ENCODE measurements around the gene DPP7.

The DPP7 gene

DNA sequence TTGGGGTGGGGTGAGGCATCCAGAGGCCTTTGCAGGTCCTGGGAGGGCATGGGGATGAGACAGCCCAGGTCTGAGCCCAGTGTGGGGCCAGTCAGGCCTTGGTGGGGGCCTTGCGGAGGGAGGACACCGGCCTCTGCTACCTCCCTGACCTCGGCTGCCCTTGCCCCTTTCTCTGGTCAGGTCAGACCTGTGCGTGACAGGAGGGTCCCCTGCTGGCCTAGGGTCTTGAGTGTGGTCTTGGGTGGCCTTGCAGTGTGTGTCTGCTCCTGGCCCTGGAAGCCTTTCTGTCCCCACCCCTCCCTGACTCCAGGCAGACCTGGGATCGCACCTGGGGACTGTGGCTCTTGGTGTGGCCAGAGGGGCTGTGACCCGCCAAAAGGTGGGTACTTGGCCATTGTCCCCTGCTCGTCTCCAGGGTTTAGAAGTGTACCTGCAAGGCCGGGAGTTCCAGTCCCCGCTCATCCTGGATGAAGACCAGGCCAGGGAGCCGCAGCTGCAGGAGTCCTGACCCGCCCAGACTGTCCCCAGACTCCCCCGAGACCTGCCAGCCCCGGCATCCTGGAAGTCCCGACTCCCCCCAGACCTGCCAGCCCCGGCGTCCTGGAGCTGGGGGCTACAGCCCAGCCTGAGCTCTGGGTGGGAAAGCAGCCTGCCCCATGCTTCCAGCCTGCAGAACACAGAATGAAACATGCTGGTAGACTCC is 32.2 kb downstream of the DPP7 start:
- no peak for TF ChIP-seq FOXP2 (optimal IDR thresholded peaks at IDR 0.05; ENCODE audit: borderline replicate concordance, extremely low read depth, extremely low read length, insufficient read depth)
- TF ChIP-seq TAF1 (IDR thresholded peaks at IDR 0.05; ENCODE audit: borderline replicate concordance, insufficient read depth, low read length), result no peak
- no peak for TF ChIP-seq POLR2AphosphoS5 (IDR thresholded peaks at IDR 0.05; ENCODE audit: low read depth, low read length)
- TF ChIP-seq, protein P1, sequence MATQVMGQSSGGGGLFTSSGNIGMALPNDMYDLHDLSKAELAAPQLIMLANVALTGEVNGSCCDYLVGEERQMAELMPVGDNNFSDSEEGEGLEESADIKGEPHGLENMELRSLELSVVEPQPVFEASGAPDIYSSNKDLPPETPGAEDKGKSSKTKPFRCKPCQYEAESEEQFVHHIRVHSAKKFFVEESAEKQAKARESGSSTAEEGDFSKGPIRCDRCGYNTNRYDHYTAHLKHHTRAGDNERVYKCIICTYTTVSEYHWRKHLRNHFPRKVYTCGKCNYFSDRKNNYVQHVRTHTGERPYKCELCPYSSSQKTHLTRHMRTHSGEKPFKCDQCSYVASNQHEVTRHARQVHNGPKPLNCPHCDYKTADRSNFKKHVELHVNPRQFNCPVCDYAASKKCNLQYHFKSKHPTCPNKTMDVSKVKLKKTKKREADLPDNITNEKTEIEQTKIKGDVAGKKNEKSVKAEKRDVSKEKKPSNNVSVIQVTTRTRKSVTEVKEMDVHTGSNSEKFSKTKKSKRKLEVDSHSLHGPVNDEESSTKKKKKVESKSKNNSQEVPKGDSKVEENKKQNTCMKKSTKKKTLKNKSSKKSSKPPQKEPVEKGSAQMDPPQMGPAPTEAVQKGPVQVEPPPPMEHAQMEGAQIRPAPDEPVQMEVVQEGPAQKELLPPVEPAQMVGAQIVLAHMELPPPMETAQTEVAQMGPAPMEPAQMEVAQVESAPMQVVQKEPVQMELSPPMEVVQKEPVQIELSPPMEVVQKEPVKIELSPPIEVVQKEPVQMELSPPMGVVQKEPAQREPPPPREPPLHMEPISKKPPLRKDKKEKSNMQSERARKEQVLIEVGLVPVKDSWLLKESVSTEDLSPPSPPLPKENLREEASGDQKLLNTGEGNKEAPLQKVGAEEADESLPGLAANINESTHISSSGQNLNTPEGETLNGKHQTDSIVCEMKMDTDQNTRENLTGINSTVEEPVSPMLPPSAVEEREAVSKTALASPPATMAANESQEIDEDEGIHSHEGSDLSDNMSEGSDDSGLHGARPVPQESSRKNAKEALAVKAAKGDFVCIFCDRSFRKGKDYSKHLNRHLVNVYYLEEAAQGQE (IDR thresholded peaks at IDR 0.05; ENCODE audit: insufficient read depth in 1 of 2, low read depth in 2 of 2, low read length in 2 of 2), result no peak
- TF ChIP-seq SIN3A (IDR thresholded peaks at IDR 0.05; ENCODE audit: borderline replicate concordance, insufficient read depth, low read length), result no peak

DNA sequence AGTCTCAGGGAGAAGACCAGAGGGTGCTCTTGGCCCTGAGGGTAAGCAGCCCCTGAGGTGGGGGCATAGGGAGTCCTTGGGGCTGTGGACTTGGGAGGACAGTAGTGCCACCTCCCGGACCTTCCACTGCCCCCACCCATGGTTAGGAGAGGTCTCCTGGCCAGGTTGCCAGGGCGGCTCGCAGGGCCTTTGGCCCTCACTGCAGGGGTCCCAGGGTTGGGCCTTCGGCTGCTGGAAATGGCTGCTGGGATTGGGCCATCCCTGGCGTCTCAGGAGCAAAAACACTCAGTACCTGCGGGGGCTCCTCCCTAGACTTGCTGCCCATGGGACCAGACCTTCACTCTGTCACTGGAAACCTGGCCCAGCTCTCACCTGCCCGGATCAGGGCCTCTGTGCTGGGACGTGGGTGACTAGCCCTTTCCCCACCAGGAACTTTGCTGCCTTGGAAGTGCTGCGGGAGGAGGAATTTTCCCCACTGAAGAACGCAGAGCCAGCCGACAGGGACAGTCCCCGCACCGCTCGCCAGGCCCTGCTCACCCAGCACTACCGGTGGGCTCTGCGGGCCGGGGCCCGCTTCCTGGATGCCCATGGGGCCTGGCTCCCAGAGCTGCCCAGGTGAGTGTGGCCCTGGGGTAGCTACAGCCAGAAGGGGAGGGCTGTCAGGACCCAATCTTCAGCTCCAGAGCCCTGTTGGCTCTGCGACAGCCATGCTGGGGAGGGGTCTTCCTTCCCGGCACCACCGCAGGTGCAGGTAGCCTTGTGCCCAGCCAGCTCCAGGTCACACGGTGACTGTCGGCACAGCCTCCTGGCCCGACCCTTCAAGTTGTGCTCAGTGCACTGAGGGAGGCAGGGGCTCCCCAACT is 34.0 kb downstream of the DPP7 start:
- TF ChIP-seq POLR2AphosphoS5 (IDR thresholded peaks at IDR 0.05; ENCODE audit: low read depth, low read length), result no peak

DNA sequence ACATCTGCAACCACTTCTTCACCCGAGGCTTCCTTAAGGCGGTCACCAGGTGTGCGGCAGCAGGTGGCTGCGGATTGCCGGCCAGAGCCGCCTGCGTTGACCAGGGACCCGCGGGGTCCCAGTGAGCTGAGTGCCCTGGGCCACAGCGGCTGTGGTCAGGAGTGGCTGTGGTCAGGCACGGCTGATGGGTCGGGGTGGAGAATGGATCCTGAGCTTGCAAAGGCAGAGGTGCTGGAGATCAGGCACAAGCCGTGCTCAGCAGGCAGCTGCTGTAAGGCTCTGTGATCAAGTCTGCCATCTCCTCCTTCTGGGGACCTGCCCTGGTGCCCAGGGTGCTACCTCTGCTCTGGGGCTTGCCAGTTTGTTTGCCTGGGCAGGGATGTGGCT is 35.1 kb downstream of the DPP7 start:
- TF ChIP-seq FOXP2 (optimal IDR thresholded peaks at IDR 0.05; ENCODE audit: borderline replicate concordance, extremely low read depth, extremely low read length, insufficient read depth) (no peak), SIN3A (IDR thresholded peaks at IDR 0.05; ENCODE audit: borderline replicate concordance, insufficient read depth, low read length) (no peak), TAF1 (IDR thresholded peaks at IDR 0.05; ENCODE audit: borderline replicate concordance, insufficient read depth, low read length) (no peak), POLR2AphosphoS5 (IDR thresholded peaks at IDR 0.05; ENCODE audit: low read depth, low read length) (no peak)
- TF ChIP-seq, protein P1 (IDR thresholded peaks at IDR 0.05; ENCODE audit: insufficient read depth in 1 of 2, low read depth in 2 of 2, low read length in 2 of 2), result no peak

DNA sequence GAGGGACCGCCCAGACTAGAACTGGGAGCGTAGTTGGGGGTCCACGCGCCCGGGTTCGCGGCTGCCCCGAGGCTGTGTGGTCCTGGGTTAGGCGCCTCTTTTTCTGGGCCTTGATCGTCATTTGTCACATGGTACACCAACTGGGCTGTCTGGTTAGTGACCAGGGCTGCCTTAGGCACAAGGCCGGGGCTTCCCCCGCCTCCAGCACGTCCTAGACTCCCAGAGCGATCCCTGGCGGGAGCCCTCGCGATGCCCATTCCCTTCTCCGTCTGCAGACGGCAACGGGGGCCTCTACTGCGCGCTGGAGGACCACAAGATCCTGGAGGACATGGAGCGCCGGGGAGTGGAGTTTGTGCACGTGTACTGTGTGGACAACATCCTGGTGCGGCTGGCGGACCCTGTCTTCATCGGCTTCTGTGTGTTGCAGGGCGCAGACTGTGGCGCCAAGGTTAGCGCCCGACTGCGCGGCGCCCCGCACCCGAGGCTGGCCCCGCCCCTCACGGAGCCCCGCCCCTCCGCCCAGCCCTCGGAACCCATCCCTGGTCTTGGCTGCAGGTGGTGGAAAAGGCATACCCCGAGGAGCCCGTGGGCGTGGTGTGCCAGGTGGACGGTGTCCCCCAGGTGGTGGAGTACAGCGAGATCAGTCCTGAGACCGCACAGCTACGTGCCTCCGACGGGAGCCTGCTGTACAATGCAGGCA is 35.7 kb downstream of the DPP7 start:
- TF ChIP-seq, protein P1 (IDR thresholded peaks at IDR 0.05; ENCODE audit: insufficient read depth in 1 of 2, low read depth in 2 of 2, low read length in 2 of 2), result no peak

DNA sequence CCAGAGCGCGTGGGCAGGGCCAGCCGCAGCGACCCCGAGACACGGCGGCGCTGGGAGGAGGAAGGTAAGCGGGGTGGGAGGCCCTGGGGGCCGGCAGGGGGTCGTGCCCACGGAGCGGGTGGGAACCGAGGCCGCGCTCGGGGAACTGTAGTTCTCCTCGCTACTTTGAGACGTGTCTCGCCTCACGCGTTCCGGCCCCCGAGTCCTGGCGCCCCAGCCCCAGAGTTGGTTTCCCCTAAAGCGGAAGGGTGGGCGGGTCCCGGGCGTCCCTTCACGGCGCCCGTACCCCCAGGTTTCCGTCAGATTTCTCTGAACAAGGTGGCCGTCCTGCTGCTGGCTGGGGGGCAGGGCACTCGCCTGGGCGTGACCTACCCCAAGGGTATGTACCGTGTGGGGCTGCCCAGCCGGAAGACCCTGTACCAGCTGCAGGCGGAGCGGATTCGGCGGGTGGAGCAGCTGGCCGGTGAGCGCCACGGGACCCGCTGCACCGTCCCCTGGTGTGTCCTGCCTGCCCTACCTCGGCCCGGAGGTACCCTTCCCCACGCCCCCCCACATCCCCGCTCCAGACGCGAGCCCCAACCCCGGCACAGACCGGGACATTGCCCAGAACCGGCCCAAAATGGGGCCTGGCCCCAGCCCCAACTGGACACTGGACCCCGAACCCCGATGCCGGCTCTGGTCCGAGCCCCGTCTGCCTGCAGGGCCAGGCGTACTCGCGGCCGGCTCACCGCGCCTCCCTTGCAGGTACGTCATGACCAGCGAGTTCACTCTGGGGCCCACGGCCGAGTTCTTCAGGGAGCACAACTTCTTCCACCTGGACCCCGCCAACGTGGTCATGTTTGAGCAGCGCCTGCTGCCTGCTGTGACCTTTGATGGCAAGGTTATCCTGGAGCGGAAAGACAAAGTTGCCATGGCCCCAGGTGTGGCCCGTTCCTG is 36.5 kb downstream of the DPP7 start:
- 0 out of 2 replicates have a peak, but pooled peaks have one; percentile 41 for TF ChIP-seq SIN3A (IDR thresholded peaks at IDR 0.05; ENCODE audit: borderline replicate concordance, insufficient read depth, low read length)
- no peak for TF ChIP-seq TAF1 (IDR thresholded peaks at IDR 0.05; ENCODE audit: borderline replicate concordance, insufficient read depth, low read length)

Measured in PFSK-1 (cell line).